HG02870 (cell line): ENCODE measurements around the gene BBS9.

ENCODE experiments used
- ATAC-seq: cut with Tn5 transposase; IDR thresholded peaks from one replicate; pipeline ENCODE4 v1.9.1; 2021; ENCODE audit warnings: mild to moderate bottlenecking, moderate library complexity; ENCODE audit not compliant: unreplicated experiment

The BBS9 gene

GRCh38 chr7:33536398-33537103 is 407.2 kb downstream of the BBS9 start:
- ATAC-seq, result no peak

DNA sequence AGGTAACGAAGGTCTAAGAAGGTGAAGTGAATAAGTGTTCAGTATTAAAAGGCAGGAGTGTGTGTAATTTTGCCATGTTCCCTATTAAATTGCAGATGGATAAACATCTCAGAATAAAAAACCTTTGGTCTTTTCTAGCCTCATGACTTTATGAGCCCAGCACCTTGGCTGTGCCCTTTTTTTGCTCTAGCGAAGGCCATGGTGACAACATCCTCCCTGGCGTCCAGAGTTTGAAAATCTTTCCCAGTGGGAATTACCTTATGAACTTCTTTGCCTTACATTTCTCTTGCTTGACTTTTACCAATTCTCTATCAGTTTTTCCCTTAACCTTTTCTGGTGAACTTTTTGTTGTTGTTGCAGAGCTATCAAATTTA is 407.7 kb downstream of the BBS9 start:
- ATAC-seq, result no peak

- no peak for ATAC-seq
Observed at GRCh38 chr7:33539198-33539597, 409.8 kb downstream of the BBS9 start.

DNA sequence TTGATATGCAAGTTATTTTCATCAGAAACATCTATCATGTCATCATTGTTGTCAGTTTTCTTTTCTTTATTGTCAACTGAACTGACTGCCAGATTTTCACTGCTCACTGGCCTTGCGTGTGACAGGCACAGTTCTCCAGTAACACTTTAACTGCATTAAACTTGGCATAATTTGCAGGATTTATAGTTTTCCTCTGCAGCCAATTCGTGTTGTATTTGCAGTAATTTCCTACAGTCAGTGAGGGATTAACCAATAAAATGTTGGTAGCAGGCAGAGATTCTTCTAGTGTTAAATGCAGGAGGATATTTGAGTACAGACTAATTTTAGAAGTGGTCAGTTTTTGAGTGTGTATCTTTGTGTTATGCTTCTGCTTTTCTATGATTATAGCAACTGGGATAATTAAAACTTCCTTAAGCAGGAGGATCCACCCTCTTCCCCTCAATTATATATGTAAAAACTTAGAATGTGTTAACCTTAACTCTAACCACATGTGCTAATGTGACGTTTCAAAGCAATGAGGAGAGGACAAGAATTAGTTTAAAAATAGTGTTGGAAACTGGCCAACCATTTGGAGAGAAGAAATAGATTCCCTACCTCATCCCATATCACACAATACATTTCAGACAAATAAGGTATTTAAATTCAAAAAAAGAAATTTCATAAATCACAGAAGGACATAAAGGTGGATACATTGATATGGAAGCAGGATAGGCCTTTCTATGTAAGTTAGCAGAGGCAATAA is 410.5 kb downstream of the BBS9 start:
- ATAC-seq, result no peak

DNA sequence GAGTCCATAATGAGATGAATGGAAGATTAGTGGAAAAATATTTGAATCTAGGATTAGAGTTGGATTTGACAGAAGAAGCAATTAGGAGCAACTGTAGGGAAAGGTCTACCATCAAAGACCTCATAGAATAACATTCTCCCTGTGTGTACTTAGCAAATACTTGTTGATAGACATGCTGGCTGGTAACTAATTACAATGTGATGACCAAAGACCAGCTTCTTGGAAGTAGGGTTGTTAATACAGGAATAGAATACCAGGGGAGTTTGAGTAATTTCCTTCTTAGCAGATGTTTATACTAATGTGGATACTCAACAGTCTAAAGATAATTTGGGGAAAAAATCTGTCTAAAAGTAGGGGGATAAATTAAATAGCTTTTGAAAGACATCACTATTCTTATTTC is 418.5 kb downstream of the BBS9 start:
- ATAC-seq, result no peak

DNA sequence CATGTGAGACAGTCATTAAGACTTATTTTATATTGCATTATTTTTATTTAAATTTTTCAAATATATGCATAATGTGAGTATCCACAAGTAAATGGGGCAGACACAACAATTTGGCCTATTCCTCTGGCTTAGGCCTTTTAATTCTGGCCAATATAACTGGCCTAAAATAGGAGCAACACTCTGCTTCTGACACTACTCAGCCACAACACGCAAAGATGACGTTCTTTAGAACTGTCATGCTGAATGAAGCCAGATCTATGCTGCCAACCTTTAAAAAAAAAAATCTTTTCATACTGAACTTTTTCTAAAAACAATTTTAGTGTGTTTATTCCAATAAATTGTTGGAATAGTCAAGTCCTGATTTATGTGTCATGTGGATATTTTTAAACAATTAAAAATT is 421.0 kb downstream of the BBS9 start:
- ATAC-seq, result no peak

- no peak for ATAC-seq
Observed at GRCh38 chr7:33550979-33551378, 421.6 kb downstream of the BBS9 start.

DNA sequence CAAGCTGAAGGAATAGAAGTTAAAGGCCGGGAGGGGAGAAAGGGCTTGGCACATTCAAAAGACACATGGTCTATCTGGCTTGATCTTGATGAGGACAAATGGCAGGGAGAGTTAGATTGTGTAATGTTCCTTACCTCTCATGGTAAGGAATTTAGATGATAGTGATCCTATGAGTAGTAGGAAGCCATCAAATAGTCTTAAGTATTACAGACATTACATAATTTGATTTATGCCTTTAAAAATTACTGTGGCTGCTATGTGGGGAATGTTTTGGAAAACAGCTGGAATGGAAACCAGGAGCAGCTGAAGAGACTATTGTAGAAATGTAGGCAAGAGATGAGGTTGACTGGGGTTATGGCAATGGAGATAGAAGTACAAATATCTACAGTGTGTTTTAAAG is 424.7 kb downstream of the BBS9 start:
- no peak for ATAC-seq

GRCh38 chr7:33554576-33554975 is 425.2 kb downstream of the BBS9 start:
- ATAC-seq, result no peak

- no peak for ATAC-seq
Observed at GRCh38 chr7:33556472-33556871, 427.1 kb downstream of the BBS9 start.

- no peak for ATAC-seq
Observed at GRCh38 chr7:33558549-33559323, 429.4 kb downstream of the BBS9 start.

- no peak for ATAC-seq
Observed at GRCh38 chr7:33559324-33559710, 430.0 kb downstream of the BBS9 start.

DNA sequence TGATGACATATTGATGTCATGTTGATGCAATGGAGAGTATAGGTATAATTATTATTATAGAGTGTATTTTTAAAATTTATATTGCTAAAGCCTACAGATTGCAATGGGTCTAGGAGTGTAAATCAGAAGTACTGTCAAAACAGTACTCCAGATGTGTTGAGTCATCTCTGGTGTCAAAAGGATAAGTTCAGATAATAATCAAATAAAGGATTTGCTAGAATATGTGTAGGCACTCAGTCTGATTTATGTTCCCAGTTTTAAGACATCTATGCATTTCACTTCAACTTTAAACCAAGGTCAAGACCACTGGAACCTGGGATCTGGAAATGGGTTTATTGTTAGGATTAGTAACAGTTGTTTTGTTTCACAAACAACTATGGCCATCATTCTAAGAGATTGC is 433.6 kb downstream of the BBS9 start:
- no peak for ATAC-seq

DNA sequence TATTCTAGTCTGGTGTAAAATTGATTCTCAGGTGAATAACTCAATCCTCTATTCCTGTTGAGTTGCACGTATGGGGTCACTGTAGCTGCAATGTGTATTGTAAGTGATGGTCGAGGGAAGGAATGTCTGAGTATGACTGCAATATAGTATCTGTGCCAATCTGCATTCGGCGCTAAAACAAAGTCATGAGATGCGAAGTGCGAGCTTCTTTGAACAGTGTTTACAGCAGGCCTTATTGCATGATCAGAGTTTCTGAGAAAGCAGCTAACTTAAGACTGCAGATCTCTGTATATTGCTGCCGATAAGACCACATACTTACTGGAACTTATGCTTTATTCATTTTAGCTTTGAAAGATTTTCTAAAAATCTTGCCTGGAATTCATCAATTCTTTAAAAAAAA is 434.3 kb downstream of the BBS9 start:
- no peak for ATAC-seq

DNA sequence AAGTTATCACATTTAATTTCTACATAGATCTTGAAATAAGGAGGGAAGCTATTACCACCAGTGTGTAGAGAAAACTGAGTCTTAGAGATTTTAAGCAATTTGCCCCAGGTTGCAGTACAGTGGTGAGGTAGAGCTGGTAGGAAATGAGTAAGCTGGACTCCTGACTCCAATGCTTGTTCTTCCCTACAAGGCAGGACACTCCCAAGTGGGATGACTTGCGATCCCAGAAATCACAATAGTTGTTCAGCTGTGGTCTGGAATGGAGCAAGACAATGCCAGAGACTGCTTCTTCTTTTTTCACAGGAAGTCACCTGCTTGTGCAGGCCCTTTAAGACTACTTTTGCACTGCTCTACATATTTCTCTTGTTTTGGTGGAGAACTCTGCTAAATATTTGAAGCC is 448.8 kb downstream of the BBS9 start:
- no peak for ATAC-seq

DNA sequence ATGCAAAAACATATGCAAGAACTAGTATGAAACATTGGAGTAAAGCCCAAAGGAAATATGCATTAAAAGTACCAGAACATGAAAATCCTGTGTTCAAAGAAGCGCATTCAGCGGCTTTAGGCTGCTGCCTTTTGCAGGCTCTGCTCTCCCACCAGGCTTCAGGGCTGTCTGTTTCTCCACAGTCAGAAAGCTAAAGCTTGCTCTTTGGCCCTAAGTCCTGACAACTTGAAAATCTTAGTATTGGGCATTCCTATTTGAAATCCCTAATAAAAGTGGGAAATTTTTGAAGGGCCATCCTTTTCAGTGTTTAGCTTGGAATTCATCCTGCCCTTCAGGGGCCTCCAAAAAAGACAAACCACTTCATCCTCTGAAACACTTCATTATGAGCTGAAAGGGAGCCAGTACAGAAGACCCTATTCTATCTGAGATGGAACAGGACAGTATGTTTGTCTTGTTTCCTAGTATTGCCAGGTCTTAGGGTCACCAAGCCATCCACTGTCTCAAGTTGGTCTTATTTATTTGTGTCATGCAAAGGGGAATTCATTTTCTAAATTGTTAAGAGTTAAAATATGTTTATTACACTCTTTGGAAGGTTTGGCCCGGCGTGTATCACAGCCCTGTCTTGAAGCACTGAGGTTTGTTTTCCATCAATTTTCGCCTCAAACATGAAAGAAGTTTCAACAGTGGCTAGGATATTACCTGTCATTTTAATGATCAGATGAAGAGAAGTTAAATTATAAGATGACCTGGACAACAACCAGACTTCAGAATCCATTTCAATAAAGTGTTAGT is 449.7 kb downstream of the BBS9 start:
- no peak for ATAC-seq

DNA sequence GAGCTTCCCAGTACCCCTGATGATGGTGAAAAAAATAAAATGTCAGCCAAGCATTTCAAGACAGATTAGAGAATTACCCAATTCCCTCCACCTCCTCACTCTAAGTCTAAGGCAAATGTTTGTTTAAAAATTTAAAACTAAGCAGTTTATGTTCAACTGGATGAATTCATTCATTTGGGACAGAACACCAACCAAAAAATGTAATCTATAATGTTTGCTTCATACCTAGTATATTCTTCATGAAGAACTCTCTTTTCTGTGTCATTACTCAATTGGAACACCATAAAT is 450.3 kb downstream of the BBS9 start:
- ATAC-seq, result no peak

DNA sequence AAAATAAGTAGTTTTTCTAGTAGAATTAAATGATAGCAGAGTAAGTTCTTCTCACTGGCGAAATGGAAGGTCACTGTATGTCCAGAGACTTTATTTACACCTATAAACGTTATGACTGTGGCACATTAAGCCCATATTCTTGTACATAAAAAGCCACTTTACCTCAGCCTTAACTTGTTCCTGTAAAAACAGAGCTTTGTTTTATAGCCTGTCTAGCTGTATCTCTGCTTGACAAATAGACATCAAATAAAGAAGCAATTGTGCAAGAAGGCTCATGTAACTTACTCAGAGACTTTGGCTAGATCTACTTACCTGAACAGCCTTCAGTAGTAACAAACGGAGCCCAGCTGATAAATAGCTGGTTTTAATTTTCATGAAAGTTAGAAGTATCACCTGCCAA is 451.9 kb downstream of the BBS9 start:
- no peak for ATAC-seq

DNA sequence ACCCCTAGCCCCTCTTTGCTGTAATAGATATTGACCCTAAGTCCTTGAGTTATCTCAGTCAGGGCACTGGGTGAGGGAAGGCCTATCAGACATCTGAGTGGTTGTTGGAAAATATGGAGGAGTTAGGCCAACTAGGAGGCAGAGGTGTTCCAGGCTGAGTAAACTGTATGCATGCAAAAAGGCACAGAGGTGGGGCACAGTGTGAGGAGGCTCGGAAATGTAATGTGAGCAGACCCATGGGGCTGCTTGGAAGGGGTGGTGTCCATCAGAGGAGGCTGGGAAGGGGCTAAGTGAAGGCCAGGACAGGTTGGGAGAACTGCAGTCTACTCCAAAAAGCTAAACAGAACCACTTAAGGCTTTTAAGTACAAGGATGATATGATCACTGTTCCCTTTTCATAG is 452.7 kb downstream of the BBS9 start:
- no peak for ATAC-seq

DNA sequence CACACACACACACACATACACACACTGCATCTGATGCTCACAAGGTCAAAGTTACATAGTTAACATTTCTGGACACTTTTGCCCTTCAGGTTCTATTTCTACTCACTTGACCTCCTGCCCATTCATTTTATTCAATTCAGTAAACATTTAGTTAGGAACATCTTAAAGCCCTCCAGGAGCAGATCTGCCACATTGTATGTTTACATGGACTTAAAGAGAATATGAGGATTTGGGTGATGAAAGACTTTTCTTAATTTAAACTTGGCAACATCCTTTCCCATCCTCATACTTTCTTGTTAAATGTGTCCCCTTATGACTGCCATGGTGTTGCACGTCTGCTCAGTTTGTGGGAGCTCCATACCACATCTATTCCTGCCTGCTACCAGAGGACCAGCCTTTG is 453.2 kb downstream of the BBS9 start:
- ATAC-seq, result no peak

GRCh38 chr7:33589911-33590310 is 460.5 kb downstream of the BBS9 start:
- ATAC-seq, result no peak
